NCI-H187 treated with DMSO at 0.1 percent for 48 hours (cell line): Measurements from ENCODE around the gene E2F2.
A peak's percentile ranks its signal among the peaks of the same experiment; 100 is the strongest.
"Not testable (repeated sequence)": the region's sequence is repeated elsewhere in the genome, so short reads cannot be mapped to it uniquely, and the experiment has no call there.

Source experiments
- DNase-seq: peaks from one replicate; lab custom pipeline; 2025; lab: John Stamatoyannopoulos, UW

E2F2 gene

GRCh38 chr1:23546897-23547584, 16.0 kb upstream of the E2F2 start:
- no peak for DNase-seq

- DNase-seq: no peak
These were observed 14.8 kb upstream of the E2F2 start for GRCh38 chr1:23545851-23546250.

GRCh38 chr1:23544444-23545389, 13.7 kb upstream of the E2F2 start:
- DNase-seq: no peak

GRCh38 chr1:23543707-23544443, 12.8 kb upstream of the E2F2 start:
- no peak for DNase-seq

GRCh38 chr1:23542940-23543339, 11.9 kb upstream of the E2F2 start:
- DNase-seq: not testable (repeated sequence)

GRCh38 chr1:23539698-23540266, 8.7 kb upstream of the E2F2 start:
- DNase-seq: no peak

GRCh38 chr1:23537296-23537973, 6.4 kb upstream of the E2F2 start:
- DNase-seq: no peak

- no peak for DNase-seq
These were observed 2.4 kb upstream of the E2F2 start for GRCh38 chr1:23533246-23534023.

GRCh38 chr1:23531562-23532094, 595 bp upstream of the E2F2 start:
- DNase-seq: no peak

GRCh38 chr1:23530087-23530746, 816 bp downstream of the E2F2 start:
- DNase-seq: no peak

GRCh38 chr1:23529146-23530086, 1.6 kb downstream of the E2F2 start:
- no peak for DNase-seq

- DNase-seq: peak; percentile 32
These were observed 2.6 kb downstream of the E2F2 start for GRCh38 chr1:23528250-23528978.

GRCh38 chr1:23527900-23528249, 3.2 kb downstream of the E2F2 start:
- DNase-seq: no peak

- DNase-seq: no peak
These were observed 3.7 kb downstream of the E2F2 start for GRCh38 chr1:23527366-23527765.

- DNase-seq: no peak
These were observed 4.5 kb downstream of the E2F2 start for GRCh38 chr1:23526329-23527041.

GRCh38 chr1:23525558-23526250, 5.3 kb downstream of the E2F2 start:
- DNase-seq: no peak
